GM21529 (cell line): ENCODE data around the gene GSTO2.

Experiments
- ATAC-seq: cut with Tn5 transposase; IDR thresholded peaks from one replicate; pipeline ENCODE4 v1.9.1; 2021; ENCODE audit not compliant: unreplicated experiment

Gene GSTO2

GRCh38 chr10:104337521-104337984, 68.6 kb downstream of the GSTO2 start:
- peak; percentile 44 for ATAC-seq

- peak; percentile 69 for ATAC-seq
Observed at GRCh38 chr10:104337985-104338735, 69.2 kb downstream of the GSTO2 start, which contains the start of gene ITPRIP. Gene ITPRIP (minus strand): TSS chr10:104338465. CDS start chr10:104316051, 22,414 bp downstream.

GRCh38 chr10:104339469-104340110, 70.6 kb downstream of the GSTO2 start:
- no peak for ATAC-seq

- no peak for ATAC-seq
Observed at GRCh38 chr10:104340111-104340526, 71.1 kb downstream of the GSTO2 start.

GRCh38 chr10:104340641-104341040, 71.7 kb downstream of the GSTO2 start:
- no peak for ATAC-seq

GRCh38 chr10:104342941-104343411, 74.0 kb downstream of the GSTO2 start:
- ATAC-seq: no peak

GRCh38 chr10:104344219-104344618, 75.2 kb downstream of the GSTO2 start:
- ATAC-seq: no peak

- ATAC-seq: no peak
Observed at GRCh38 chr10:104345515-104345914, 76.5 kb downstream of the GSTO2 start.

GRCh38 chr10:104345941-104346340, 77.0 kb downstream of the GSTO2 start:
- no peak for ATAC-seq

- ATAC-seq: no peak
Observed at GRCh38 chr10:104347295-104348045, 78.5 kb downstream of the GSTO2 start.

GRCh38 chr10:104348601-104349000, 79.6 kb downstream of the GSTO2 start:
- ATAC-seq: no peak

- peak; percentile 63 for ATAC-seq
Observed at GRCh38 chr10:104349623-104350126, 80.7 kb downstream of the GSTO2 start.

- ATAC-seq: peak; percentile 44
Observed at GRCh38 chr10:104350127-104350635, 81.2 kb downstream of the GSTO2 start.

- ATAC-seq: no peak
Observed at GRCh38 chr10:104351061-104351702, 82.2 kb downstream of the GSTO2 start.

GRCh38 chr10:104351919-104352318, 82.9 kb downstream of the GSTO2 start:
- ATAC-seq: no peak

- peak; percentile 53 for ATAC-seq
Observed at GRCh38 chr10:104353325-104354048, 84.5 kb downstream of the GSTO2 start, which contains the start of gene CFAP58. Gene CFAP58 (plus strand): TSS chr10:104353833. CDS start chr10:104353898, 65 bp downstream.
